ENCODE data around the gene GPR50.

The GPR50 gene

DNA sequence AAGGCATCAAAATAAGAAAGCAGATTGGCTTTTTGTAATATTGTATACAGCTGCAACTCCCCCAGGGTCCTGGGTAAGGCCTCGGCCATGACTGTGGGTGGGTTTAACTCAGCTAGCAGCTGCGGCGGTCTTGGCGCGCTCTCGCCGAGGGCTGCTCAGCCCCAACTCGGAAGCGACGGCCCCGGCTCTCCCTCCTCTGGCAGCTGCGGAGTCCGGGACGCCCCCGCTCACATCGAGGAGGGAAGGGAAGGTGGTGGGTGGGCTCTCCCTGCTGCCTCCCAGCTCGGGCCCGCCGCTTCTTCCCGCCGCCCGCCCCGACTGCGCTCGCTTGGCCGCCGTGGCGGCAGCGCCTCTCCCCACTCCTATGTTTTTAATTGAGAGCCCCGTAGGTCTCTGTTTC lies 51.2 kb downstream of the GPR50 start:
- no peak for DNase-seq (ENCODE audit: low spot score)

GRCh38 chrX:151228935-151229334 lies 52.6 kb downstream of the GPR50 start:
- no peak for DNase-seq (ENCODE audit: low spot score)
